AG08395 (cell line): Measurements from ENCODE around the gene ZNF805.
"Not testable (repeated sequence)": the region's sequence is repeated elsewhere in the genome, so short reads cannot be mapped to it uniquely, and the experiment has no call there.

Experiments
- DNase-seq: peaks from one replicate; pipeline ENCODE4 v3.0.0; 2012; ENCODE audit warnings: mixed read lengths, low spot score

Gene ZNF805

GRCh38 chr19:57240311-57241090 lies at the start of gene ZNF805:
TSS of gene ZNF805 (plus strand) at chr19:57240632. CDS start at chr19:57240892, 260 bp downstream.
- peak; percentile 97 for DNase-seq

- DNase-seq = peak; percentile 94
Measured at GRCh38 chr19:57191141-57192076, 49.0 kb upstream of the ZNF805 start, which contains the start of gene ZNF264. TSS of gene ZNF264 (plus strand) at chr19:57191500. CDS start at chr19:57191914, 414 bp downstream.

DNA sequence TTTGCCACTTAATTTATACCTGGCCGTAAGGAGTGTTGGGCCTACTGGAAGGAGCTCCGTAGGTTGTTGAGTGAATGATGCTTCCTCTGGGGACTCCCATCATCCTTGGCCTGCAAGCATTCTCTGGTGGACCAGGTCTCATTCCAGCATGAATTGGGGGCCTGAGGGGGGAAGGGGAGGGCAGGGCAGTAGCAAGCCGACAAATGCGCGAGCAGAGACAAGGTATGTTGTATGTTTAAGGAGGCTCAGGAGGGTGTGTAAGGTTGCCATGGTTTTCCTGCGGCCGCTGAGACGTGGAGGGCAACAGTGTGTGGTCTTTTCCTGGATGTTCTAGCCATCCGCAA lies 48.4 kb upstream of the ZNF805 start:
- DNase-seq = peak; percentile 14

DNA sequence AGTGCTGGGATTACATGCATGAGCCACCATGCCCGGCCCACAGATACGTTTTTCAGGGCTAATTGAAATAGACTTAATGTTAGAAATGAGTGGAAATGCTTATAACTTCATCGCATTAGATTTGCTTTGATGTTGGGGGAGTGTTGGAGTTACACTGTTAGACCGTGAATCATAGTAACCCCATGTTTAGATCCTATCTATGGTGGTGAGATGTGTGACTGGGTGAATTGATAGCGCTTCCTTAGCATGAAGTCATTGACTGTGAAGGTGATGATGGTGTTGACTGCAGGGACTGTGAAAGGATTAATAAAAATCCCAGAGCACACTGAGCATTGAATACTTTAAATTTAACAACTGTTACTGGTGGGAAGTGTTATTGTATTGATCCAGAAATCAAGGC lies 47.4 kb upstream of the ZNF805 start:
- DNase-seq = no peak

DNA sequence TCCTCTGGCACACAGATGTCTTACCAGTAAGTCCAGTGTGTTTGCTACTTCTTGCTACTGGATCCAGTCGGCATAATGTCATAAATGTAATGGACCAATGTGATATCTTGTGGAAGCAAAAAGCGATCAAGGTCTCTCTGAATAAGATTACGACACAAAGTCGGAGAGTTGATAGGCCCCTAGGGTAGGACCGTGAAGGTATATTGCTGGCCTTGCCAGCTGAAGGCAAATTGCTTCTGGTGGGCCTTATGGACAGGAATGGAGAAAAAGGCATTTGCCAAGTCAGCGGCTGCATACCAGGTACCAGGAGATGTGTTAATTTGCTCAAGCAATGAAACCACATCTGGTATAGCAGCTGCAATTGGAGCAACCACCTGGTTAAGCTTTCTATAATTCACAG lies 42.6 kb upstream of the ZNF805 start:
- not testable (repeated sequence) for DNase-seq

DNA sequence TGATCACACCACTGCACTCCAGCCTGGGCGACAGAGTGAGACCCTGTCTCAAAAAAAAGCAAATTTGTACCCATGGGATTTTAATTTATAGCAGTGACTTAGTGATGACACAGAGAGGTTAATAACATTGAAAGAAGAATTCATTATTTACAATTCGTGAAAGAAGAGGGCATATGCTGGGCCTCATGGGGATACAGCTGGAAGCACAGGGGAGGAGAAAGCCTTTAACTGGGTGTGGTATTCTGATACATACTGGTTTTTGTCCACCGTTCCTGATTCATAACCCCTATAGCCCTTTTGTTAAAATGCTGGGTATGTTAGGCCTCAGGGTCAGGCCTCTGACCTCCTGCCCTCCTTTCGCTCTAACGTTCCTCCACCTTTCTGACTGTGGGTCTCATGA lies 38.3 kb upstream of the ZNF805 start:
- DNase-seq = no peak

- DNase-seq = no peak
Measured at GRCh38 chr19:57210381-57210780, 30.1 kb upstream of the ZNF805 start.

DNA sequence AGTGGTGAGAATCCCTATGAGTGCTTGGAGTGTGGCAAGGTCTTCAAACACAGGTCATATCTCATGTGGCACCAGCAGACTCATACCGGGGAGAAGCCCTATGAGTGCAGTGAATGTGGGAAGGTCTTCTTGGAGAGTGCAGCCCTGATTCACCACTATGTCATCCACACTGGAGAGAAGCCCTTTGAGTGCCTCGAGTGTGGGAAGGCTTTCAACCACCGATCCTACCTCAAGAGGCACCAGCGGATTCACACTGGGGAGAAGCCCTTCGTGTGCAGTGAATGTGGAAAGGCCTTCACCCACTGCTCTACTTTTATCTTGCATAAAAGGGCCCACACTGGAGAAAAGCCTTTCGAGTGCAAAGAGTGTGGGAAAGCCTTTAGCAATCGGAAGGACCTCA lies 28.3 kb upstream of the ZNF805 start:
- DNase-seq = no peak

DNA sequence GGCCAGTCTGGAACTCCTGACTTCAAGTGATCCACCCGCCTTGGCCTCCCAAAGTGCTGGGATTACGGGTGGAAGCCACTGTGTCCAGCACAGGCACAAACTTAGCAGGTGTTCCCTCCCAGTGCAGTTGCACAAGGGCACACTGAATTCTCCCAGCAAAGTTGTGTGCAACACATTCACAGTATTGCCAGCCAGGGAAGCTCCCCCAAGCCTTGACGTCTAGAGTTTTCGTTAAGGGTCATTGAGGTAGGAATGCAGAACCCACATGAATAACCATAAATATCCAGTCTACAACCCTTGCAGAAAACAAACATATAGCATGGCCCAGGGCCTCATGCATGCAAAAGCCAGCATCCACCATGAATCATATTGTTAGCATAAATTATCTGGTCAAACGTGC lies 12.9 kb upstream of the ZNF805 start:
- no peak for DNase-seq

- no peak for DNase-seq
Measured at GRCh38 chr19:57231686-57232085, 8.7 kb upstream of the ZNF805 start.

- no peak for DNase-seq
Measured at GRCh38 chr19:57233207-57233606, 7.2 kb upstream of the ZNF805 start.

DNA sequence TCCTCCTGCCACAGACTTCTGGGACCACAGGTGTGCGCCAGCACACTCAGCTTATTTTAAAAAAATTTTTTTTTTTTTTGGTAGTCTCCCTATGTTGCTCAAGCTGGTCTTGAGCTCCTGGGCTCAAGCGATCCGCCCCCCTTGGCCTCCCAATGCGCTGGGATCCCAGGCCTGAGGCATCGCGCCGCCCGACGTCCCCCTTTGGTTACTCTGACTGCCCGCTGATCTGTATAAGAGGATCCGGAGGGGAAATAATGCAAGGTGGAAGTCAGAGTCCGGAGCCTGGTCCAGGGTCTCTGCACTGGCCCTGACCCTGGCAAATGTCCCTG lies 486 bp upstream of the ZNF805 start:
- DNase-seq = no peak

DNA sequence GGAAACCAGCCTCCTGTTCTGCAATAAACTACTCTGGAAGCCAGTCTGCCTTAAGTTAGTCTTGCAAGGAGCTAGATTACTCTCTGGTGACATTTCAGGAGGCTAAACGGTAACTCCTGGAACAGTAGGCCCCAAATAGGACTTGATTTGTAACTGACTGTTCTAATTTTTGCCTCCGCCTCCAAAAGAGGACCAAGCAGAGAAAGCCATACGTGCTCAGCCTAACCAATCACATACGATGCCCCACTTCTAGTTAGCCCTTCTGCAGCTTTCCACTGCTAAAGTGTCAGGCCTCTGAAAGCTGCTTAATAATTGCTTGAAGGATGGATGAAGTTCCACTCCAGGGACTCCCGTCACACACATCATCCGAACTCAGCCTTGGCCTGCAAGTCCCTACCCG lies 744 bp downstream of the ZNF805 start:
- peak; percentile 14 for DNase-seq

DNA sequence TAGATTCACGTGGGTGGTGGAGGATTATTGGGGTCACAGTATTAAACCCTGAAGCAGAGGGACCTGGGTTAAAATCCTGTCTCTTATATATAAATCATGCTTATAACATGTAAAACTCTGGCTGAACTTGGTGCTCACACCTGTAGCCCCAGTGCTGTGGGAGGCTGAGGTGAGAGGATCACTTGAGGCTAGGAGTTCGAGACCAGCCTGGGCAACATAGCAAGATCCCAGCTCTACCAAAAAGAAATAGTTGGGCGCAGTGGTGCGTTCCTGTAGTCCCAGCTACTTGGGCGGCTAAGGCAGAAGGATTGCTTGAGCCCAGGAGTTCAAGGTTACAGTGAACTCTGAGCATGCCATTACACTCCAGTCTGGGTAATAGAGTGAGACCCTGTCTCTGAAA lies 2.4 kb downstream of the ZNF805 start:
- DNase-seq = no peak

DNA sequence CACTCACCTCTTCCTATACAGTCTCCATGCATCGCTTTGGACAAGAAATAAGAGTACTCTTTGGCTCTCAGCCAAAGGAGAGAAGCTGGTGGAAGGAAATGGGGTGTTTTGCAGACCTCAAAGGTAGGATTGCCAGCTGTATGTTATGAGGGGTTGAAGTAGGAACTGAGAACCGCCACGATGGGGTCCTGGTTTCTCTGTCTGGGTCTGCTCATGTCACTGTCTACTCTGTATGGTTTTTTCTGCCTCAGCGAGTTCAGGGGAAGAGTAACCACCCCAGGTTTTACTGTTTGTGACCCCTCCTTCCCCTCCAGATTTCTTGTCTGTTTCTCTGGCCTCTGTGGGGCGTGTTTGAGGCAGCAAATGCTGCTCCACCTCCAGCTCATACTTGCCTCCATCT lies 4.1 kb downstream of the ZNF805 start:
- no peak for DNase-seq

GRCh38 chr19:57245066-57245465 lies 4.6 kb downstream of the ZNF805 start:
- no peak for DNase-seq

GRCh38 chr19:57245959-57246358 lies 5.5 kb downstream of the ZNF805 start:
- DNase-seq = no peak

- no peak for DNase-seq
Measured at GRCh38 chr19:57248646-57249045, 8.2 kb downstream of the ZNF805 start.

GRCh38 chr19:57249329-57249728 lies 8.9 kb downstream of the ZNF805 start:
- no peak for DNase-seq

- DNase-seq = not testable (repeated sequence)
Measured at GRCh38 chr19:57253767-57254166, 13.3 kb downstream of the ZNF805 start.

GRCh38 chr19:57262044-57262443 lies 21.6 kb downstream of the ZNF805 start:
- DNase-seq = no peak

GRCh38 chr19:57263244-57263741 lies 22.9 kb downstream of the ZNF805 start:
- DNase-seq = no peak

DNA sequence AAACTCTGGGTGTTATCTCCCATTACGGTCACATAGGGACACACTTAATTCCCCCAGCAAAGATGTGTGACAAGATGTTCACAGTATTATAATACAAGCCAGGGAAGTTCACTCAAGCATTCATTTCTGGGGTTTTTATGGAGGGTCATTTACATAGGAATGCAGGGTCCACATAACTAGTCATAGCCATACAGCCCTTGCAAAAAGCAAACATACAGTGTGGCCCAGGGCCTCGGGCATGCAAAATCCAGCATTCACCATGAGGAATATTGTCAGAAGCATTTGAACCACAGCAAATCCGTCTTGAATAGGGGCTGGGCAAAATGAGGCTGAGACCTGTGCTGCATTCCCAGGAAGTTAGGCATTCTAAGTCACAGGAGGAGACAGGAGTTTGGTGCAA lies 26.9 kb downstream of the ZNF805 start:
- DNase-seq = no peak
